ENCODE data around the gene SEPTIN2. TPM values are rescaled to one million over a fixed set of nuclear protein-coding genes. Genes with fewer than 3 reads are reported as not detected.

SEPTIN2 gene
- polyA plus RNA-seq, 1 donor (not counting 4 experiments of a cell fraction or from before 2014, with no cell fraction given): 644 TPM

GRCh38 chr2:241280291-241280690 is 35.4 kb upstream of the SEPTIN2 start:
- Histone ChIP-seq H2AFZ (ENCODE audit: control insufficient read depth, low read length) (no peak overlapping the region), H3K4me2 (ENCODE audit: control insufficient read depth, extremely low read depth, insufficient read depth, low read depth, low read length) (no peak overlapping the region), H3K27ac (ENCODE audit: control insufficient read depth, insufficient read depth, low read length) (no peak overlapping the region), H3K9me1 (ENCODE audit: control insufficient read depth, extremely low read depth, insufficient read depth, low read length) (no peaks in the 10 kb centered on the region), H3K4me1 (ENCODE audit: control insufficient read depth, extremely low read depth, insufficient read depth, low read length) (no peaks in the 10 kb centered on the region), H3K4me3 (ENCODE audit: control insufficient read depth in 2 of 3, extremely low read depth in 1 of 3, insufficient read depth in 2 of 3, low read depth in 1 of 3, low read length in 3 of 3) (no peak overlapping the region), H3K9me3 (ENCODE audit: control insufficient read depth, low read depth, low read length) (no peaks in the 10 kb centered on the region), H4K20me1 (ENCODE audit: control insufficient read depth, extremely low read depth, insufficient read depth, low read length) (no peaks in the 10 kb centered on the region), H3K79me2 (ENCODE audit: control insufficient read depth, insufficient read depth, low read length) (peaks cover 89% of the 10 kb centered on the region), H3K9ac (ENCODE audit: control insufficient read depth, extremely low read depth, insufficient read depth, low read length) (no peak overlapping the region), H3K36me3 (ENCODE audit: control insufficient read depth in 2 of 2, extremely low read depth in 1 of 2, insufficient read depth in 2 of 2, low read length in 2 of 2) (peaks cover 2 to 7% of the 10 kb centered on the region in 2 experiments), H3K27me3 (ENCODE audit: control insufficient read depth, extremely low read depth, insufficient read depth, low read length) (no peaks in the 10 kb centered on the region)
- FAIRE-seq (no peak), DNase-seq (ENCODE audit: low read depth, low spot score) (no peak)
- dilution Hi-C loops (cut with MboI; ENCODE audit: extremely low pct_ligation_motif_present, low sequenced_read_pairs): no loop called here
- no peak for TF ChIP-seq CTCF (optimal IDR thresholded peaks at IDR 0.05 in 1 of 3, IDR thresholded peaks at IDR 0.05 in 1 of 3, conservative IDR thresholded peaks at IDR 0.05 in 1 of 3; ENCODE audit: extremely low read depth in 1 of 3, insufficient read depth in 2 of 3, low read length in 3 of 3)
- TF ChIP-seq EZH2 (IDR thresholded peaks at IDR 0.05; ENCODE audit: low read length): no peak

- Histone ChIP-seq H4K20me1 (ENCODE audit: control insufficient read depth, extremely low read depth, insufficient read depth, low read length) (no peaks in the 10 kb centered on the region), H3K36me3 (ENCODE audit: control insufficient read depth in 2 of 2, extremely low read depth in 1 of 2, insufficient read depth in 2 of 2, low read length in 2 of 2) (peaks cover 3 to 7% of the 10 kb centered on the region in 2 experiments), H3K9me1 (ENCODE audit: control insufficient read depth, extremely low read depth, insufficient read depth, low read length) (no peaks in the 10 kb centered on the region), H3K27ac (ENCODE audit: control insufficient read depth, insufficient read depth, low read length) (no peak overlapping the region), H3K27me3 (ENCODE audit: control insufficient read depth, extremely low read depth, insufficient read depth, low read length) (no peaks in the 10 kb centered on the region), H3K9ac (ENCODE audit: control insufficient read depth, extremely low read depth, insufficient read depth, low read length) (no peak overlapping the region), H3K79me2 (ENCODE audit: control insufficient read depth, insufficient read depth, low read length) (peaks cover 91% of the 10 kb centered on the region), H3K4me2 (ENCODE audit: control insufficient read depth, extremely low read depth, insufficient read depth, low read depth, low read length) (no peak overlapping the region), H3K9me3 (ENCODE audit: control insufficient read depth, low read depth, low read length) (no peaks in the 10 kb centered on the region), H2AFZ (ENCODE audit: control insufficient read depth, low read length) (no peak overlapping the region), H3K4me3 (ENCODE audit: control insufficient read depth in 2 of 3, extremely low read depth in 1 of 3, insufficient read depth in 2 of 3, low read depth in 1 of 3, low read length in 3 of 3) (no peak overlapping the region), H3K4me1 (ENCODE audit: control insufficient read depth, extremely low read depth, insufficient read depth, low read length) (peaks cover 4% of the 10 kb centered on the region)
- TF ChIP-seq CTCF (optimal IDR thresholded peaks at IDR 0.05 in 1 of 3, IDR thresholded peaks at IDR 0.05 in 1 of 3, conservative IDR thresholded peaks at IDR 0.05 in 1 of 3; ENCODE audit: extremely low read depth in 1 of 3, insufficient read depth in 2 of 3, low read length in 3 of 3) (no peak), EZH2 (IDR thresholded peaks at IDR 0.05; ENCODE audit: low read length) (no peak)
- FAIRE-seq: no peak
- dilution Hi-C loops (cut with MboI; ENCODE audit: extremely low pct_ligation_motif_present, low sequenced_read_pairs): no loop called here
- no peak for DNase-seq (ENCODE audit: low read depth, low spot score)
Observed at GRCh38 chr2:241282555-241282954, 33.2 kb upstream of the SEPTIN2 start.
